Measurements from ENCODE around the gene TMEM205. TPM values are rescaled to one million over a fixed set of nuclear protein-coding genes. Genes with fewer than 3 reads are reported as not detected.
A peak's percentile ranks its signal among the peaks of the same experiment; 100 is the strongest.

Gene TMEM205
- total and polyA plus RNA-seq, 2 of the 13 experiments (the other 11 are each of a cell fraction or from before 2014, with no cell fraction given), result 45.5 to 98.7 TPM

DNA sequence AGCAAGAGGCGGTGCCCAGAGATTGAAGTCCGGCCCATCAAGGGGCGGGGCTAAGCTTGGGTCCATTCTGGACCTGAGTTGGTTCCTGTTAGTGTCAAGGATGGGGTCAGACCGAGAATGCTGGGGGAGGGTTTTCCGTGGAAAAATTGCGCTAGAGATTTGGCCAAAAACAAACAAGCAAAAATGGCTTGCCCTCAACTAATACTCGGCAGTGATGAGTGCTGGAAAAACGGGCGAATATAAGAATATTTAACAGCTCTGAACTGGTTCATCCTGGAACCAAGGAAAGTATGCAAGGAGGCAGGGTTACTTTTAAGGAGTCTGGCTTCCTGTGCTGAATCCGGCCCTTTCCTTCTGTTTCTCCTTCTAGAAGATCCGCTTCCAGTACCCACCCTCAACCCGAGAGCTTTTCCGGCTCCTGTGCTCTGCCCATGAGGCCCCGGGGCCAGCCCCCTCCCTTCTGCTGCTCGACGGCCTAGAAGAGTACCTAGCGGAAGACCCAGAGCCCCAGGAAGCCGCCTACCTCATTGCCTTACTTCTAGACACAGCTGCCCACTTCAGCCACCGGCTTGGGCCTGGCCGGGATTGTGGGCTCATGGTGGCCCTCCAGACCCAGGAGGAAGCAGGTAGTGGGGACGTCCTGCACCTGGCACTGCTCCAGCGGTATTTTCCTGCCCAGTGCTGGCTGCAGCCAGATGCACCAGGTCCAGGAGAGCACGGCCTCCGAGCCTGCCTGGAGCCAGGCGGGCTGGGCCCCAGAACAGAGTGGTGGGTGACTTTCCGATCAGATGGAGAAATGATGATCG, 29.3 kb upstream of the TMEM205 start (continued):
- TF ChIP-seq, protein P1, sequence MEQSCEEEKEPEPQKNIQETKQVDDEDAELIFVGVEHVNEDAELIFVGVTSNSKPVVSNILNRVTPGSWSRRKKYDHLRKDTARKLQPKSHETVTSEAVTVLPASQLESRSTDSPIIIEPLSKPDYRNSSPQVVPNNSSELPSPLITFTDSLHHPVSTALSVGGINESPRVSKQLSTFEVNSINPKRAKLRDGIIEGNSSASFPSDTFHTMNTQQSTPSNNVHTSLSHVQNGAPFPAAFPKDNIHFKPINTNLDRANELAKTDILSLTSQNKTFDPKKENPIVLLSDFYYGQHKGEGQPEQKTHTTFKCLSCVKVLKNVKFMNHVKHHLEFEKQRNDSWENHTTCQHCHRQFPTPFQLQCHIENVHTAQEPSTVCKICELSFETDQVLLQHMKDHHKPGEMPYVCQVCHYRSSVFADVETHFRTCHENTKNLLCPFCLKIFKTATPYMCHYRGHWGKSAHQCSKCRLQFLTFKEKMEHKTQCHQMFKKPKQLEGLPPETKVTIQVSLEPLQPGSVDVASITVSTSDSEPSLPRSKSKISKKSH (CRISPR knock-in tag; IDR thresholded peaks at IDR 0.05; ENCODE audit: borderline replicate concordance), result peak; percentile 77
- TF ChIP-seq, protein P2, sequence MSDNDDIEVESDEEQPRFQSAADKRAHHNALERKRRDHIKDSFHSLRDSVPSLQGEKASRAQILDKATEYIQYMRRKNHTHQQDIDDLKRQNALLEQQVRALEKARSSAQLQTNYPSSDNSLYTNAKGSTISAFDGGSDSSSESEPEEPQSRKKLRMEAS (IDR thresholded peaks at IDR 0.05), result peak; percentile 33; the same call in 1 of the 2 replicates
- TF ChIP-seq, protein P3, sequence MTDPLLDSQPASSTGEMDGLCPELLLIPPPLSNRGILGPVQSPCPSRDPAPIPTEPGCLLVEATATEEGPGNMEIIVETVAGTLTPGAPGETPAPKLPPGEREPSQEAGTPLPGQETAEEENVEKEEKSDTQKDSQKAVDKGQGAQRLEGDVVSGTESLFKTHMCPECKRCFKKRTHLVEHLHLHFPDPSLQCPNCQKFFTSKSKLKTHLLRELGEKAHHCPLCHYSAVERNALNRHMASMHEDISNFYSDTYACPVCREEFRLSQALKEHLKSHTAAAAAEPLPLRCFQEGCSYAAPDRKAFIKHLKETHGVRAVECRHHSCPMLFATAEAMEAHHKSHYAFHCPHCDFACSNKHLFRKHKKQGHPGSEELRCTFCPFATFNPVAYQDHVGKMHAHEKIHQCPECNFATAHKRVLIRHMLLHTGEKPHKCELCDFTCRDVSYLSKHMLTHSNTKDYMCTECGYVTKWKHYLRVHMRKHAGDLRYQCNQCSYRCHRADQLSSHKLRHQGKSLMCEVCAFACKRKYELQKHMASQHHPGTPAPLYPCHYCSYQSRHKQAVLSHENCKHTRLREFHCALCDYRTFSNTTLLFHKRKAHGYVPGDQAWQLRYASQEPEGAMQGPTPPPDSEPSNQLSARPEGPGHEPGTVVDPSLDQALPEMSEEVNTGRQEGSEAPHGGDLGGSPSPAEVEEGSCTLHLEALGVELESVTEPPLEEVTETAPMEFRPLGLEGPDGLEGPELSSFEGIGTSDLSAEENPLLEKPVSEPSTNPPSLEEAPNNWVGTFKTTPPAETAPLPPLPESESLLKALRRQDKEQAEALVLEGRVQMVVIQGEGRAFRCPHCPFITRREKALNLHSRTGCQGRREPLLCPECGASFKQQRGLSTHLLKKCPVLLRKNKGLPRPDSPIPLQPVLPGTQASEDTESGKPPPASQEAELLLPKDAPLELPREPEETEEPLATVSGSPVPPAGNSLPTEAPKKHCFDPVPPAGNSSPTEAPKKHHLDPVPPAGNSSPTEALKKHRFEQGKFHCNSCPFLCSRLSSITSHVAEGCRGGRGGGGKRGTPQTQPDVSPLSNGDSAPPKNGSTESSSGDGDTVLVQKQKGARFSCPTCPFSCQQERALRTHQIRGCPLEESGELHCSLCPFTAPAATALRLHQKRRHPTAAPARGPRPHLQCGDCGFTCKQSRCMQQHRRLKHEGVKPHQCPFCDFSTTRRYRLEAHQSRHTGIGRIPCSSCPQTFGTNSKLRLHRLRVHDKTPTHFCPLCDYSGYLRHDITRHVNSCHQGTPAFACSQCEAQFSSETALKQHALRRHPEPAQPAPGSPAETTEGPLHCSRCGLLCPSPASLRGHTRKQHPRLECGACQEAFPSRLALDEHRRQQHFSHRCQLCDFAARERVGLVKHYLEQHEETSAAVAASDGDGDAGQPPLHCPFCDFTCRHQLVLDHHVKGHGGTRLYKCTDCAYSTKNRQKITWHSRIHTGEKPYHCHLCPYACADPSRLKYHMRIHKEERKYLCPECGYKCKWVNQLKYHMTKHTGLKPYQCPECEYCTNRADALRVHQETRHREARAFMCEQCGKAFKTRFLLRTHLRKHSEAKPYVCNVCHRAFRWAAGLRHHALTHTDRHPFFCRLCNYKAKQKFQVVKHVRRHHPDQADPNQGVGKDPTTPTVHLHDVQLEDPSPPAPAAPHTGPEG (CRISPR knock-in tag; IDR thresholded peaks at IDR 0.05), result no peak
- no peak for TF ChIP-seq KDM1A (CRISPR knock-in tag; IDR thresholded peaks at IDR 0.05)
- 0 out of 2 replicates have a peak, but pooled peaks have one; percentile 51 for TF ChIP-seq ZNF143 (CRISPR knock-in tag; IDR thresholded peaks at IDR 0.05)
- TF ChIP-seq ZNF260 (CRISPR knock-in tag; IDR thresholded peaks at IDR 0.05; ENCODE audit: borderline replicate concordance, low read depth), result no peak
- TF ChIP-seq ZNF619 (CRISPR knock-in tag; IDR thresholded peaks at IDR 0.05), result 0 out of 2 replicates have a peak, but pooled peaks have one; percentile 69
- no peak for TF ChIP-seq SMARCC2 (IDR thresholded peaks at IDR 0.05)
- TF ChIP-seq, protein P4, sequence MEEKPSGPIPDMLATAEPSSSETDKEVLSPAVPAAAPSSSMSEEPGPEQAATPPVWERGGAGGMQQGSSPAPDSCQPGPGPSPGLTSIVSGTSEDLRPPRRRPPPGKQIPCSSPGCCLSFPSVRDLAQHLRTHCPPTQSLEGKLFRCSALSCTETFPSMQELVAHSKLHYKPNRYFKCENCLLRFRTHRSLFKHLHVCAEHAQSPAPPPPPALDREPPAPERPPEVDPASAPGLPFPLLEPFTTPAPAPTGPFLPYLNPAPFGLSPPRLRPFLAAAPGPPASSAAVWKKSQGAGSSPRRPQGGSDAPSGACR (CRISPR knock-in tag; IDR thresholded peaks at IDR 0.05), result no peak
- 0 out of 2 replicates have a peak, but pooled peaks have one; percentile 52 for TF ChIP-seq WIZ (CRISPR knock-in tag; IDR thresholded peaks at IDR 0.05)
- peak; percentile 60; the same call in 1 of the 2 replicates for TF ChIP-seq KDM2A (CRISPR knock-in tag; IDR thresholded peaks at IDR 0.05; ENCODE audit: borderline replicate concordance, low read depth)
- peak; percentile 23; the same call in 1 of the 2 replicates for TF ChIP-seq ZNF891 (CRISPR knock-in tag; IDR thresholded peaks at IDR 0.05)
- TF ChIP-seq ZNF350 (CRISPR knock-in tag; IDR thresholded peaks at IDR 0.05; ENCODE audit: borderline replicate concordance, low read depth), result peak; percentile 31; the same call in 1 of the 2 replicates
- peak; percentile 19; the same call in 1 of the 2 replicates for TF ChIP-seq YEATS2 (CRISPR knock-in tag; IDR thresholded peaks at IDR 0.05; ENCODE audit: borderline replicate concordance)
- TF ChIP-seq, protein P5, sequence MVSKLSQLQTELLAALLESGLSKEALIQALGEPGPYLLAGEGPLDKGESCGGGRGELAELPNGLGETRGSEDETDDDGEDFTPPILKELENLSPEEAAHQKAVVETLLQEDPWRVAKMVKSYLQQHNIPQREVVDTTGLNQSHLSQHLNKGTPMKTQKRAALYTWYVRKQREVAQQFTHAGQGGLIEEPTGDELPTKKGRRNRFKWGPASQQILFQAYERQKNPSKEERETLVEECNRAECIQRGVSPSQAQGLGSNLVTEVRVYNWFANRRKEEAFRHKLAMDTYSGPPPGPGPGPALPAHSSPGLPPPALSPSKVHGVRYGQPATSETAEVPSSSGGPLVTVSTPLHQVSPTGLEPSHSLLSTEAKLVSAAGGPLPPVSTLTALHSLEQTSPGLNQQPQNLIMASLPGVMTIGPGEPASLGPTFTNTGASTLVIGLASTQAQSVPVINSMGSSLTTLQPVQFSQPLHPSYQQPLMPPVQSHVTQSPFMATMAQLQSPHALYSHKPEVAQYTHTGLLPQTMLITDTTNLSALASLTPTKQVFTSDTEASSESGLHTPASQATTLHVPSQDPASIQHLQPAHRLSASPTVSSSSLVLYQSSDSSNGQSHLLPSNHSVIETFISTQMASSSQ (IDR thresholded peaks at IDR 0.05; ENCODE audit: low read depth), result no peak
- TF ChIP-seq, protein P5 (CRISPR knock-in tag; IDR thresholded peaks at IDR 0.05; ENCODE audit: borderline replicate concordance), result peak; percentile 33; the same call in 1 of the 2 replicates
